ENCODE data around the gene SLC10A2. TPM values are rescaled to one million over a fixed set of nuclear protein-coding genes. Genes with fewer than 3 reads are reported as not detected.
"Not testable (repeated sequence)": the region's sequence is repeated elsewhere in the genome, so short reads cannot be mapped to it uniquely, and the experiment has no call there.

SLC10A2 gene
- total RNA-seq, 1 donor = not detected

DNA sequence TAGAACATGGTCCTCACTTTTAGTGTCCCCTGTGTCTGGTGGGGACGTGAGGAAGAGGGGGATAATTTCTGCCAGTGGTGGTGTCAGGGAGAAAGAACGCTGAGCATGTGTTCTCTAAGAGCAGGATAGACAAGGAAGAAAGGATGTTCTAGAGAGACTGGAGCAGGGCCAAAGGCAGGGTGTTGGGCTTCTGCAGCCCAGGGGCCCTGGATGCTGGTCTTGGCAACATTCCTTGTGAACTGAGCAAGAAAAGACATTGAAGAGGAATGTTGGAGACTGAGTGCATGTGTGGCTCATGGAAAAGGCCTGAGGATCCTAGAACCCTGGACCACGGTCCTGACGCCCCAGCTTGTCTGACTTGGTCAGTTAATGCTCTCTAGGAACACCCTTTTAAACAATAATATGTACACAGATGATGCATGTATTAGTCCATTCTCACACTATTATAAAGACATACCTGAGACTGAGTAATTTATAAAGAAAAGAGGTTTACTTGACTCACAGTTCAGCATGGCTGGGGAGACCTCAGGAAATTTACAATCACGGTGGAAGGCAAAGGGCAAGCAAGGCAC, 33.6 kb upstream of the SLC10A2 start:
- peaks cover 2% of the 10 kb centered on the region for H3K9me3 ChIP-seq (ENCODE audit: low read depth, low read length)
- TF ChIP-seq, protein P1, sequence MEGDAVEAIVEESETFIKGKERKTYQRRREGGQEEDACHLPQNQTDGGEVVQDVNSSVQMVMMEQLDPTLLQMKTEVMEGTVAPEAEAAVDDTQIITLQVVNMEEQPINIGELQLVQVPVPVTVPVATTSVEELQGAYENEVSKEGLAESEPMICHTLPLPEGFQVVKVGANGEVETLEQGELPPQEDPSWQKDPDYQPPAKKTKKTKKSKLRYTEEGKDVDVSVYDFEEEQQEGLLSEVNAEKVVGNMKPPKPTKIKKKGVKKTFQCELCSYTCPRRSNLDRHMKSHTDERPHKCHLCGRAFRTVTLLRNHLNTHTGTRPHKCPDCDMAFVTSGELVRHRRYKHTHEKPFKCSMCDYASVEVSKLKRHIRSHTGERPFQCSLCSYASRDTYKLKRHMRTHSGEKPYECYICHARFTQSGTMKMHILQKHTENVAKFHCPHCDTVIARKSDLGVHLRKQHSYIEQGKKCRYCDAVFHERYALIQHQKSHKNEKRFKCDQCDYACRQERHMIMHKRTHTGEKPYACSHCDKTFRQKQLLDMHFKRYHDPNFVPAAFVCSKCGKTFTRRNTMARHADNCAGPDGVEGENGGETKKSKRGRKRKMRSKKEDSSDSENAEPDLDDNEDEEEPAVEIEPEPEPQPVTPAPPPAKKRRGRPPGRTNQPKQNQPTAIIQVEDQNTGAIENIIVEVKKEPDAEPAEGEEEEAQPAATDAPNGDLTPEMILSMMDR (IDR thresholded peaks at IDR 0.05; ENCODE audit: extremely low read depth, low read depth, low read length) = no peak
- H3K36me3 ChIP-seq (ENCODE audit: insufficient read depth, low read length) = no peaks in the 10 kb centered on the region
- H2AFZ ChIP-seq (ENCODE audit: low read length) = no peak overlapping the region
- no peak for DNase-seq (ENCODE audit: insufficient read length, low spot score, missing footprints)
- H3K4me2 ChIP-seq (ENCODE audit: insufficient read depth, low read length) = no peak overlapping the region
- no peak overlapping the region for H3K27ac ChIP-seq (ENCODE audit: low read depth, low read length)
- no peak overlapping the region for H3K4me3 ChIP-seq (ENCODE audit: insufficient read depth, low read length)
- no peaks in the 10 kb centered on the region for H3K79me2 ChIP-seq (ENCODE audit: insufficient read depth, low read length)
- no peaks in the 10 kb centered on the region for H3K27me3 ChIP-seq (ENCODE audit: insufficient read depth, low read length)
- no peaks in the 10 kb centered on the region for H4K20me1 ChIP-seq (ENCODE audit: insufficient read depth, low read length)
- H3K4me1 ChIP-seq (ENCODE audit: insufficient read depth, low read length) = no peaks in the 10 kb centered on the region

DNA sequence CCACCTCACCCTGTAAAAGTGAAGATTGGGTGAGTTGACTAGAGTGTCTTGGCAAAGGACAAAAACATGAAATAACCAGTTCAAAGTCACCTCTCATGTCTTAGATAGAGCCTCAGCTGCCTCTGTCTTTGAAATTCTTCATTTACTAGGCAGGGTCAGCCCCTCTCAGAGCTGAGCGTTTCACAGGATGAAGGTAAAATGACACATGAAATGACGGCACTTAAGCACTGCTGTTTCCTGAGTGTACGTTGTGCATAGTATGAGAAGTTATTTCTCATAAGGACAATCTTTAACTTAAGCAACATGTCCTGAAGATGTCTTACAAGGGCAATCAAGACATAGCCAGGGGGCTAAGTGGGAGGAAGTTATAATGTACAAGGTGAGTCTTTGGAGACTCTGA, 32.3 kb upstream of the SLC10A2 start:
- Histone ChIP-seq H2AFZ (ENCODE audit: low read length) (no peak overlapping the region), H3K36me3 (ENCODE audit: insufficient read depth, low read length) (no peaks in the 10 kb centered on the region), H3K27ac (ENCODE audit: low read depth, low read length) (no peak overlapping the region), H3K4me1 (ENCODE audit: insufficient read depth, low read length) (no peaks in the 10 kb centered on the region), H3K4me2 (ENCODE audit: insufficient read depth, low read length) (no peak overlapping the region), H3K79me2 (ENCODE audit: insufficient read depth, low read length) (no peaks in the 10 kb centered on the region), H3K9me3 (ENCODE audit: low read depth, low read length) (peaks cover 4% of the 10 kb centered on the region), H3K27me3 (ENCODE audit: insufficient read depth, low read length) (no peaks in the 10 kb centered on the region), H3K4me3 (ENCODE audit: insufficient read depth, low read length) (no peak overlapping the region), H4K20me1 (ENCODE audit: insufficient read depth, low read length) (no peaks in the 10 kb centered on the region)
- DNase-seq (ENCODE audit: insufficient read length, low spot score, missing footprints) = no peak
- TF ChIP-seq, protein P1 (IDR thresholded peaks at IDR 0.05; ENCODE audit: extremely low read depth, low read depth, low read length) = no peak

DNA sequence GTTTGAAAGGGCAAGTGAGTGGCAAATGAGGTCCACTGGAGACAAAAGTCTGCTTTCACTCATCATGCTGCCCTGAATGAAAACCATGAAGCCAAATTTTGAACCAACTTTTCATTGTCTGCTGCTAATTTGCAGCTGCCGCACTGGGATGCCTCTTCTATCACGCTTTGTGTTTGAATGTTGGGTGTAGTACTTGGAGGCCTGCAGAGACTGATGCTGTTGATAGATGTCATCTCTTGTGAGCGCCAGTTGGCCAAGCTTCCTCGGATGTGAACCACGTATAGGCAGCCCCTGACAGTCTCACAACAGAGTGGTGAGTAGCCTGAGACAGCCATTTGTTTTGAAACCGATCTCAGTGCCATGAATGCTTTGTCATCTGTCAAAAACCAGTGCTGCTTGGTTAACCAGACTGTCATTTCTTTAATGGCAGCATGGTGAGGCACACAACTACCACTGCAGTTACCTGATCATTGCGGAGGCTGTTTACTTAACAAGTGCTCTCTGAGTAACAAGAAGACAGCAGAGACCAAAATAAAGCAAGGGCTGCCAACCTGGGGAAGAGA, 31.2 kb upstream of the SLC10A2 start:
- DNase-seq (ENCODE audit: insufficient read length, low spot score, missing footprints) = no peak
- Histone ChIP-seq H2AFZ (ENCODE audit: low read length) (no peak overlapping the region), H3K27ac (ENCODE audit: low read depth, low read length) (no peak overlapping the region), H3K4me3 (ENCODE audit: insufficient read depth, low read length) (no peak overlapping the region), H3K9me3 (ENCODE audit: low read depth, low read length) (peaks cover 4% of the 10 kb centered on the region), H3K4me1 (ENCODE audit: insufficient read depth, low read length) (no peaks in the 10 kb centered on the region), H3K27me3 (ENCODE audit: insufficient read depth, low read length) (no peaks in the 10 kb centered on the region), H3K4me2 (ENCODE audit: insufficient read depth, low read length) (no peak overlapping the region), H4K20me1 (ENCODE audit: insufficient read depth, low read length) (no peaks in the 10 kb centered on the region), H3K36me3 (ENCODE audit: insufficient read depth, low read length) (no peaks in the 10 kb centered on the region), H3K79me2 (ENCODE audit: insufficient read depth, low read length) (no peaks in the 10 kb centered on the region)
- TF ChIP-seq, protein P1 (IDR thresholded peaks at IDR 0.05; ENCODE audit: extremely low read depth, low read depth, low read length) = no peak

DNA sequence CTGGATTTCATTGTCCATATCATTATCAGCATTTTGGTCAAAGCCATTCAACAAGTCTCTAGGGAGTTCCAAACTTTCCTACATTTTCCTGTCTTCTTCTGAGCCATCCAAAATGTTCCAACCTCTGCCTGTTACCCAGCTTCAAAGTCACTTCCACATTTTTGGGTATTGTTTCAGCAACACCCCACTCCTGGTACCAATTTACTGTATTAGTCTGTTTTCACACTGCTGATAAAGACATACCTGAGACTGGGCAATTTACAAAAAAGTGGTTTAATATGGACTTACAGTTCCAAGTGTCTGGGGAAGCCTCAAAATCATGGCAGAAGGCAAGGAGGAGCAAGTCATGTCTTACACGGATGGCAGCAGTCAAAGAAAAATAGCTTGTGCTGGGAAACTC, 27.4 kb upstream of the SLC10A2 start:
- not testable (repeated sequence) for H3K27me3 ChIP-seq (ENCODE audit: insufficient read depth, low read length); H3K4me1 ChIP-seq (ENCODE audit: insufficient read depth, low read length); H3K79me2 ChIP-seq (ENCODE audit: insufficient read depth, low read length); H3K4me2 ChIP-seq (ENCODE audit: insufficient read depth, low read length); H3K36me3 ChIP-seq (ENCODE audit: insufficient read depth, low read length); H3K27ac ChIP-seq (ENCODE audit: low read depth, low read length); DNase-seq (ENCODE audit: insufficient read length, low spot score, missing footprints); H3K9me3 ChIP-seq (ENCODE audit: low read depth, low read length); H4K20me1 ChIP-seq (ENCODE audit: insufficient read depth, low read length); H2AFZ ChIP-seq (ENCODE audit: low read length); H3K4me3 ChIP-seq (ENCODE audit: insufficient read depth, low read length)

All from osteoblast (primary cell).